MG63 (cell line): ENCODE results near the gene RALGAPA2. TPM values are rescaled to one million over a fixed set of nuclear protein-coding genes. Genes with fewer than 3 reads are reported as not detected.

Experiments
- DNase-seq: peaks from one replicate; pipeline ENCODE4 v3.0.0-alpha.2; 2020
- H3K27me3 ChIP-seq: fragments of 250-450 bp; sonication (Bioruptor Pico); 2 replicates; pipeline ENCODE4 v1.5.1; 2020; ENCODE audit warnings: mild to moderate bottlenecking, moderate library complexity
- H3K36me3 ChIP-seq: fragments of 250-450 bp; sonication (Bioruptor Pico); 2 replicates; pipeline ENCODE4 v1.5.1; 2020; ENCODE audit warnings: mild to moderate bottlenecking, moderate library complexity
- H3K4me3 ChIP-seq: fragments of 250-450 bp; sonication (Bioruptor Pico); 2 replicates; pipeline ENCODE4 v1.5.1; 2020; ENCODE audit warnings: mild to moderate bottlenecking, moderate library complexity
- H3K9me3 ChIP-seq: fragments of 250-450 bp; sonication (Bioruptor Pico); 2 replicates; pipeline ENCODE4 v1.5.1; 2020; ENCODE audit warnings: mild to moderate bottlenecking, moderate library complexity
- total RNA-seq: library from RNA; depleted of rRNA; stranded (reverse); fragments of >200 nt; shearing (Covaris generic); gene quantifications from 2 replicates; pipeline ENCODE4 v1.2.3, GENCODE V29; 2014; ENCODE audit warnings: low replicate concordance

The RALGAPA2 gene
- total RNA-seq, 1 experiment from 2014 or later, result 0.53 TPM

GRCh38 chr20:20520776-20521175, 191.7 kb downstream of the RALGAPA2 start:
- H3K9me3 ChIP-seq, result no peaks in the 10 kb centered on the region
- H3K4me3 ChIP-seq, result no peak overlapping the region
- no peak for DNase-seq
- no peaks in the 10 kb centered on the region for H3K36me3 ChIP-seq
- H3K27me3 ChIP-seq, result no peaks in the 10 kb centered on the region

- no peaks in the 10 kb centered on the region for H3K36me3 ChIP-seq
Measured at GRCh38 chr20:20519269-20519668, 193.2 kb downstream of the RALGAPA2 start.

GRCh38 chr20:20518263-20518662, 194.2 kb downstream of the RALGAPA2 start:
- Histone ChIP-seq H3K27me3 (no peaks in the 10 kb centered on the region), H3K4me3 (no peak overlapping the region), H3K9me3 (no peaks in the 10 kb centered on the region), H3K36me3 (no peaks in the 10 kb centered on the region)
- DNase-seq, result no peak

More at GRCh38 chr20:20519269-20519668, 193.2 kb downstream of the RALGAPA2 start:
- Histone ChIP-seq H3K27me3 (no peaks in the 10 kb centered on the region), H3K4me3 (no peak overlapping the region), H3K9me3 (no peaks in the 10 kb centered on the region)
- DNase-seq, result no peak

- no peaks in the 10 kb centered on the region for H3K9me3 ChIP-seq
- no peak overlapping the region for H3K4me3 ChIP-seq
- no peaks in the 10 kb centered on the region for H3K36me3 ChIP-seq
- H3K27me3 ChIP-seq, result no peaks in the 10 kb centered on the region
- no peak for DNase-seq
Measured at GRCh38 chr20:20517296-20517695, 195.1 kb downstream of the RALGAPA2 start.

- no peak for DNase-seq
- no peaks in the 10 kb centered on the region for H3K36me3 ChIP-seq
- no peak overlapping the region for H3K4me3 ChIP-seq
- H3K9me3 ChIP-seq, result no peaks in the 10 kb centered on the region
- no peaks in the 10 kb centered on the region for H3K27me3 ChIP-seq
Measured at GRCh38 chr20:20513720-20514119, 198.7 kb downstream of the RALGAPA2 start.

GRCh38 chr20:20505554-20505953, 206.9 kb downstream of the RALGAPA2 start:
- Histone ChIP-seq H3K4me3 (no peak overlapping the region), H3K27me3 (no peaks in the 10 kb centered on the region), H3K9me3 (no peaks in the 10 kb centered on the region), H3K36me3 (no peaks in the 10 kb centered on the region)
- no peak for DNase-seq

DNA sequence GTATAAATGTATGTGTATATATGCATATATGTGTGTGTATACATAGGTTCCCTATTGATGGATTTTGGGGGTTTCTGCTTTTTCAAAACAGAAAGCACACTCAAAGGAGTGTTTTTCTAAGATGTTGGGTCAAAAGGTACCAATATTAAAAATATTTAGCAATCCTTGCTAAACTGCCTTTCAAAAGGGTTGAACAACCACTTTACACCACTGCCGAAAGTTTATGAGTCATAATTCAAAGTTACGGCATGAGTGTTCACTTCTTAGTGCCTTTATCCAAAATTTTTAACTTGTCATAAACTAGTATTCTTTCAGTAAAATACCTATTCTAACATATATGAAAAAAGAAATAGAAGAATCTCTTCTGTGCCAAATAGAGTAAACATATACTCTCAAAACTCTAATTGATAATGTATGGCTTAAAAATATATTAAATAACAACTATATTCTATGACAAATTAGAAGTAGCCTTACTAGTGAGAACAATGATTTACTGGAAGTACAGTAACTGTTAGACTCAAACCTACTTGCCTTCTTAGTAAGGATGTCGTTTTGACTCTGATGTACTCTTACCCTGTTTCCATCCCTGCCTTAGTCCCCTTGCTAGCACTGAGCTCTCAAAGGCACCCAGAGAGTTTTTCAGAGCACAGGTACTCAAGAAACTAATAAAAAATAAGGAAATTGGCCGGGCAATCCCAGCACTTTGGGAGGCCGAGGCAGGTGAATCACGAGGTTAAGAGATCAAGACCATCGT, 208.5 kb downstream of the RALGAPA2 start:
- H3K36me3 ChIP-seq, result no peaks in the 10 kb centered on the region
- no peaks in the 10 kb centered on the region for H3K9me3 ChIP-seq
- no peak overlapping the region for H3K4me3 ChIP-seq
- no peak for DNase-seq
- H3K27me3 ChIP-seq, result no peaks in the 10 kb centered on the region

- Histone ChIP-seq H3K27me3 (no peaks in the 10 kb centered on the region), H3K36me3 (no peaks in the 10 kb centered on the region), H3K4me3 (no peak overlapping the region), H3K9me3 (no peaks in the 10 kb centered on the region)
- no peak for DNase-seq
Measured at GRCh38 chr20:20501128-20501527, 211.3 kb downstream of the RALGAPA2 start.

DNA sequence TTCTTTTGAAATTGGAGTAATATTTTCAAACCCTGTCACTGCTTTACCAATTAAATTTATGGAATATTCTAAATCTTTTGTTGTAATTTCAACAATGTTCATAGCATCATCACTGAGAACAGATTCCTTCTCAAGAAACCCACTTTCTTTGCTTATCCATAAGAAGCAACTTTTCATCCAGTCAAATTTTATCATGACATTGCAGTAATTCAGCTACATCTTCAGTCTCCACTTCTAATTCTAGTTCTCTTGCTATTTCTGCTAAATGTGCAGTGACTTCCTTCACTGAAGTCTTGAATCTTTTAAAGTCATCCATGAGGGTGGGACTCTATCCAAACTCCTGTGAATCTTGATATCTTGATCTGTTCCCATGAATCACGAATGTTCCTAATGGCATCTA, 212.1 kb downstream of the RALGAPA2 start:
- Histone ChIP-seq H3K9me3 (no peaks in the 10 kb centered on the region), H3K27me3 (no peaks in the 10 kb centered on the region), H3K36me3 (no peaks in the 10 kb centered on the region), H3K4me3 (no peak overlapping the region)
- no peak for DNase-seq

DNA sequence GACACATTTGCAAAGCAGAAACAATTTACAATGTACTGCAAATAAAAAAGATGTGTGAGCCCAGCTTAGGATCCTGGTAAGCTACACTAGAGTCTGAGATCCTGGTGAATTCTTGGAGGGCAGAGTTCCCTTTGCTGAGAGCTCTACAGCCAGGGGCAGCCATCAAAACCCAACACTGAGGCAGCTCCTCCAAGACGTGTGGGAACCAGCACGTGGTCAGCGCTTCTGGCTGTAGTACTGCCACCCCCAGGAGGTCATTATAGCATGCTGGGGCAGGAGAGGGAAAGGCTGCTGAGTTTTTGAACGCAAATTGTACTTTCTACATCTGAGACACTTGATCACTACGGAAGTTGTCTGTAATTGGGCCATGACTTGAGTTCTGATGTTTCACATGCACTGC, 213.0 kb downstream of the RALGAPA2 start:
- DNase-seq, result no peak
- Histone ChIP-seq H3K9me3 (no peaks in the 10 kb centered on the region), H3K36me3 (no peaks in the 10 kb centered on the region), H3K4me3 (no peak overlapping the region), H3K27me3 (no peaks in the 10 kb centered on the region)

DNA sequence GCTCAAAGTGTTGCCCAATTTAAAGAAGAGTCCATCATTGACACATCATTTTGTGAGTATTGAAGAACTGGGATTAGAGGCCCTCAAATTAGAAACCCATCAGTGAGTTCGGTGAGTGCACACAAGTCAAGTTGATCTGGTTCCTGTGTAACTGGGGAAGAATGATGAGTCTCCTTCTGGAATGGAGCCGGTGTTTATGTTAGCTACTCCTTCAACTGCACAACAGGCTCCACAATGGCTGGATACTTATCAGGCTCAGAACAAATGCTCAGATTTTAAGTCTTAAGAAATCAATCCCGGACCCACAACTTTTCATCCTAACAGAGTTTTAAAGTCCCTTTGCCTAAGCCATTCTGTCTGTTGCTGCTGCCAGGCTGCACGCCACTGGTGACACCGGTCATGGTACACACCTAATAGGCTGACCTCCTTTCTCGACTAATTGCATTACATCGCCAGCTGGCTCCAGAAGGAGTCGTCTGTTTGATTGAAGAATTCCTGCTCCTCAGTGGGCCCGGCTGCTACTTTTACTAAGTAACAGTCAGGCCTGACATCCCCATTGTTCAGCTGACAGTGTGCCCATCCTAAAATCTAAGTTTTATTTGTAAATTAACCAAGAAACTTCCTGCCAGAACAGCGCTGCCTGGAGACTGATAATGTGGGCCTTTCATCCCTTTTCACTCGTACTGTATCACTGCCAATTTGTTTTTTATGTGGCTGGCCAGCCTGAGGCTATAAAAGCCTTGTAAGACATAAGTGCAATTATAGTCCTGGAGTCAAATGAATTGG, 214.2 kb downstream of the RALGAPA2 start:
- Histone ChIP-seq H3K9me3 (no peaks in the 10 kb centered on the region), H3K36me3 (no peaks in the 10 kb centered on the region), H3K27me3 (no peaks in the 10 kb centered on the region), H3K4me3 (no peak overlapping the region)
- DNase-seq, result peak; percentile 51

GRCh38 chr20:20497242-20497978, 215.0 kb downstream of the RALGAPA2 start:
- Histone ChIP-seq H3K9me3 (no peaks in the 10 kb centered on the region), H3K36me3 (no peaks in the 10 kb centered on the region), H3K27me3 (no peaks in the 10 kb centered on the region), H3K4me3 (no peak overlapping the region)
- DNase-seq, result no peak

DNA sequence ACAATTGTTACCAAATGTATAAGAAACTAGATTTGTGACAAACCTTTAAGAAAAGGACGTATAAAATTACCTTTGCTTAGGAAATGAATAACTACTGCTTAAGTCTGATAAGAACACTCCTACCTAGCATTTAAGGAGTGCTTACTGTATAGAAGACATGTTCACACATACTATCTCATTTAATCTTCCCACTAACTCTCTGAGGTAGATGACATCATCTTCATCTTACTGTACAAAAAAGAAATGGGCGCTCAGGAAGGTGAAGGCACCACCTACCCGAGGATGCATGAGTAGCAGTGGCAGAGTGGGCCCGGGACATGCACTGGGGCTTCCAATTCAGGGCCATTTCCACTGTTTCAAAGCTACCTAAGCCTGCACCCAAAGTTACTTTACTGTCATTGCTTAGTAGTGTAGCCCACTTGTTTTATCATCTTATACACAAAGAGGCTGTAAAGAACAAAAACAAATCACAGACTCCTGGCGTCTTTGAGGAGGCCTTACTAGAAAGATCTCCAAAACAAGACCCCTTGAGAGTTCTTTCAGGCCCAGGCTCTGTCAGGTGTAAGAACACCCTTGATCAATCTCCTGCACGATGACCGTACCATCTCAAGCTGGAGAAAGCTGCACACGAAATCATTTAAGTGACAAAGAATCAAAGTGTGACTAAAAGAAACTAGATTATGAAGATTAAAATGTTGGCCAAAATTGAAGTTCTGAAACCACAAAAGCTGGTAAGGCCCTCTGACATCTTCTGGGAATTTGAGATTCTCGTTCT, 216.5 kb downstream of the RALGAPA2 start:
- no peaks in the 10 kb centered on the region for H3K36me3 ChIP-seq
- H3K4me3 ChIP-seq, result no peak overlapping the region
- no peak for DNase-seq
- no peaks in the 10 kb centered on the region for H3K27me3 ChIP-seq
- H3K9me3 ChIP-seq, result no peaks in the 10 kb centered on the region

DNA sequence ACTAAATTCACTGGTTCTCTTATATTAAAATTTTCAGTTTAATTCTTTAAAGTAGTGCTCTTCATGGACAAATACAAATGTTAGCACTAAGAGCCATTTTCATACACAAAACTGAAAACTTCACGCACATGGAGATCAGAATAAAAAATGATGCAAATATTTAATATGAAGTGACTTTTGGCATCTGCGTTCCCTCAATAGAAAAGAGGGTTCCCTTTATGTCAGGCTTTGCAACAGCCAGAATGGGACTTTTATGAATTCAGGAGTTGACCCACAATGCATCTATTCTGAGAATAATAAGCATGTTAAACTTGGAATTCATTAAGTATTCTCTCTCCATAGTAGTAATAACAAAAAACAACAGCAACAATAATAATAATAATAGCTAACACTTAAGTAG, 218.7 kb downstream of the RALGAPA2 start:
- DNase-seq, result no peak
- H3K27me3 ChIP-seq, result no peaks in the 10 kb centered on the region
- H3K4me3 ChIP-seq, result no peak overlapping the region
- no peaks in the 10 kb centered on the region for H3K9me3 ChIP-seq
- H3K36me3 ChIP-seq, result no peaks in the 10 kb centered on the region

- H3K27me3 ChIP-seq, result no peaks in the 10 kb centered on the region
- no peak overlapping the region for H3K4me3 ChIP-seq
- no peaks in the 10 kb centered on the region for H3K9me3 ChIP-seq
- DNase-seq, result no peak
- no peaks in the 10 kb centered on the region for H3K36me3 ChIP-seq
Measured at GRCh38 chr20:20492521-20493332, 219.7 kb downstream of the RALGAPA2 start.

DNA sequence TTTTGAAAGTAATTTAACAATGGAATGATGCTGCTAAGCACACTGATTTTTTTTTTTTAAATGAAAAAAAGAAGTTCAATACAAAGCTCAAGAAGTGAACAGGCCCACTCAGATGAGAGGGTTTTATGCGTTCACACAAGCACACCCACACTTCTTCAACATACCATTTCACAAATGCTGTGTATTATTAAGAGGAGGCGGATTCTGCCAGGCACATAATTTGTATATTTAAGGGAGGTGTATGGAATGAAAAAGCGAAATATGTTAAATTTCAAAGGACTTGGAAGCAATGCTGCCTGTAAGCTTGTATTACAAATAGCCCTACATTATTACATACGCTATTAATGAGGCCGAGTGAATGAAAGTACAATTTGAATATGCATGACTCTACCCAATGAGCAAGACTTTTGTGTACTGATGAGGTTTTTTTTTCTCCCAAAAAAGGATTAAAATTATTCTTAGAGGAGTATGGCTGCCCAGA, 220.6 kb downstream of the RALGAPA2 start:
- no peaks in the 10 kb centered on the region for H3K27me3 ChIP-seq
- H3K9me3 ChIP-seq, result no peaks in the 10 kb centered on the region
- no peak for DNase-seq
- no peaks in the 10 kb centered on the region for H3K36me3 ChIP-seq
- no peak overlapping the region for H3K4me3 ChIP-seq
